ENCODE results near the gene PPFIA1. TPM values are rescaled to one million over a fixed set of nuclear protein-coding genes. Genes with fewer than 3 reads are reported as not detected.
"Not testable (repeated sequence)": the region's sequence is repeated elsewhere in the genome, so short reads cannot be mapped to it uniquely, and the experiment has no call there.

Gene PPFIA1
- total RNA-seq, 1 donor from 2014 or later = 41.8 TPM

GRCh38 chr11:70371241-70371640 is 100.8 kb downstream of the PPFIA1 start:
- intact Hi-C loops (cut with DNase I) = no loop called here
- ATAC-seq (ENCODE audit: poor library complexity) = peak; percentile 45
- DNase-seq = no peak

- intact Hi-C loops (cut with DNase I) = no loop called here
- ATAC-seq (ENCODE audit: poor library complexity) (no peak), DNase-seq (no peak)
These were observed 101.6 kb downstream of the PPFIA1 start for GRCh38 chr11:70372076-70372475.

GRCh38 chr11:70376621-70377020 is 106.1 kb downstream of the PPFIA1 start:
- intact Hi-C loops (cut with DNase I) = no loop called here
- DNase-seq = no peak
- ATAC-seq (ENCODE audit: poor library complexity) = no peak

- intact Hi-C loops (cut with DNase I) = no loop called here
- ATAC-seq (ENCODE audit: poor library complexity) (no peak), DNase-seq (no peak)
These were observed 107.2 kb downstream of the PPFIA1 start for GRCh38 chr11:70377645-70378044.

- ATAC-seq (ENCODE audit: poor library complexity) = no peak
- no peak for DNase-seq
- intact Hi-C loops (cut with DNase I) = no loop called here
These were observed 108.1 kb downstream of the PPFIA1 start for GRCh38 chr11:70378506-70379134.

- intact Hi-C loops (cut with DNase I) = no loop called here
- ATAC-seq (ENCODE audit: poor library complexity) = no peak
These were observed 110.9 kb downstream of the PPFIA1 start for GRCh38 chr11:70381350-70381749.

GRCh38 chr11:70381872-70382861 is 111.7 kb downstream of the PPFIA1 start:
- DNase-seq (no peak), ATAC-seq (ENCODE audit: poor library complexity) (no peak)
- intact Hi-C loops (cut with DNase I) = no loop called here

More at GRCh38 chr11:70381350-70381749, 110.9 kb downstream of the PPFIA1 start:
- DNase-seq = no peak

- intact Hi-C loops (cut with DNase I) = no loop called here
- ATAC-seq (ENCODE audit: poor library complexity) = no peak
- DNase-seq = no peak
These were observed 113.4 kb downstream of the PPFIA1 start for GRCh38 chr11:70383664-70384565.

GRCh38 chr11:70384566-70385152 is 114.2 kb downstream of the PPFIA1 start:
- peak; percentile 9 for ATAC-seq (ENCODE audit: poor library complexity)
- intact Hi-C loops (cut with DNase I) = no loop called here
- no peak for DNase-seq

- DNase-seq = no peak
- ATAC-seq (ENCODE audit: poor library complexity) = no peak
- intact Hi-C loops (cut with DNase I) = no loop called here
These were observed 117.1 kb downstream of the PPFIA1 start for GRCh38 chr11:70387564-70387963.

- intact Hi-C loops (cut with DNase I) = no loop called here
- ATAC-seq (ENCODE audit: poor library complexity) = no peak
These were observed 118.7 kb downstream of the PPFIA1 start for GRCh38 chr11:70389201-70389600.

GRCh38 chr11:70390882-70391281 is 120.4 kb downstream of the PPFIA1 start:
- DNase-seq; ATAC-seq (ENCODE audit: poor library complexity); intact Hi-C loops (cut with DNase I): not testable (repeated sequence)

More at GRCh38 chr11:70389201-70389600, 118.7 kb downstream of the PPFIA1 start:
- DNase-seq = no peak

GRCh38 chr11:70394211-70394950 is 123.9 kb downstream of the PPFIA1 start:
- DNase-seq (no peak), ATAC-seq (ENCODE audit: poor library complexity) (no peak)
- intact Hi-C loops (cut with DNase I) = no loop called here

GRCh38 chr11:70397336-70397982 is 127.0 kb downstream of the PPFIA1 start:
- intact Hi-C loops (cut with DNase I) = no loop called here
- ATAC-seq (ENCODE audit: poor library complexity) (no peak), DNase-seq (no peak)

GRCh38 chr11:70397983-70398833 is 127.7 kb downstream of the PPFIA1 start, which contains the start of gene CTTN:
Gene CTTN, plus strand, starts transcription at chr11:70398529. Its CDS starts 8,769 bp downstream, at chr11:70407298.
- ATAC-seq (ENCODE audit: poor library complexity) (peak; percentile 91), DNase-seq (peak; percentile 91)
- intact Hi-C loops (cut with DNase I) = no loop called here
